ENCODE measurements around the gene ZFP90.

The ZFP90 gene

DNA sequence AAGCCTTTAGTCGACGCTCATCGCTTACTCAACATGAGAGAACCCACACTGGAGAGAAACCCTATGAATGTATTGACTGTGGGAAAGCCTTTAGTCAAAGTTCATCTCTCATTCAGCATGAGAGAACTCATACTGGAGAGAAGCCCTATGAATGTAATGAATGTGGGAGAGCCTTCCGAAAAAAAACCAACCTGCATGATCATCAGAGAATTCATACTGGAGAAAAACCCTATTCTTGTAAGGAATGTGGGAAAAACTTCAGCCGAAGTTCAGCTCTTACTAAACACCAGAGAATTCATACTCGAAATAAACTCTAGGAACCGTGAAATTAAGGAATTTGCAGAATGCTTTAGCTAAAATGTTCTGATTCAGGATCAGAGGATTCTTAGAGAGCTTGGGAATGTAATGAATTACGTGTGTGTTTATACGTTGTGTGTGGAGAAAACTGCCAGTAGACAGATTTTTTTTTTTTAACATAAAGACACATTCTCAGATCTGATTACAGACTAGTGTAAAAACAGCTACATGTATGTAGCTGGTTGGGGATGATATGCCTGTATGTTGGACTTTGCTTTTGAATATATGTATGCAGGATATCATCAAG is 25.4 kb downstream of the ZFP90 start:
- TF ChIP-seq CTBP1 (IDR thresholded peaks at IDR 0.05; ENCODE audit: borderline replicate concordance) (no peak), ARNT (IDR thresholded peaks at IDR 0.05) (no peak), TARDBP (IDR thresholded peaks at IDR 0.05) (no peak), ELF4 (IDR thresholded peaks at IDR 0.05) (no peak), NFRKB (IDR thresholded peaks at IDR 0.05) (no peak), HDGF (IDR thresholded peaks at IDR 0.05; ENCODE audit: borderline replicate concordance) (no peak), BHLHE40 (IDR thresholded peaks at IDR 0.05; ENCODE audit: borderline replicate concordance) (no peak), FOXA1 (IDR thresholded peaks at IDR 0.05) (no peak), ZNF384 (IDR thresholded peaks at IDR 0.05) (no peak), FOXK2 (IDR thresholded peaks at IDR 0.05) (no peak), FOXM1 (IDR thresholded peaks at IDR 0.05; ENCODE audit: borderline replicate concordance) (no peak), SP1 (IDR thresholded peaks at IDR 0.05) (no peak), LEF1 (IDR thresholded peaks at IDR 0.05; ENCODE audit: borderline replicate concordance) (no peak), L3MBTL2 (conservative IDR thresholded peaks at IDR 0.05) (no peak), SUZ12 (IDR thresholded peaks at IDR 0.05) (no peak)
- TF ChIP-seq, protein P1, sequence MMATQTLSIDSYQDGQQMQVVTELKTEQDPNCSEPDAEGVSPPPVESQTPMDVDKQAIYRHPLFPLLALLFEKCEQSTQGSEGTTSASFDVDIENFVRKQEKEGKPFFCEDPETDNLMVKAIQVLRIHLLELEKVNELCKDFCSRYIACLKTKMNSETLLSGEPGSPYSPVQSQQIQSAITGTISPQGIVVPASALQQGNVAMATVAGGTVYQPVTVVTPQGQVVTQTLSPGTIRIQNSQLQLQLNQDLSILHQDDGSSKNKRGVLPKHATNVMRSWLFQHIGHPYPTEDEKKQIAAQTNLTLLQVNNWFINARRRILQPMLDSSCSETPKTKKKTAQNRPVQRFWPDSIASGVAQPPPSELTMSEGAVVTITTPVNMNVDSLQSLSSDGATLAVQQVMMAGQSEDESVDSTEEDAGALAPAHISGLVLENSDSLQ (IDR thresholded peaks at IDR 0.05), result no peak
- POLR2A ChIA-PET, result no interaction called here
- CTCF ChIA-PET, result no interaction called here
- DNase-seq (ENCODE audit: extremely low spot score), result no peak

DNA sequence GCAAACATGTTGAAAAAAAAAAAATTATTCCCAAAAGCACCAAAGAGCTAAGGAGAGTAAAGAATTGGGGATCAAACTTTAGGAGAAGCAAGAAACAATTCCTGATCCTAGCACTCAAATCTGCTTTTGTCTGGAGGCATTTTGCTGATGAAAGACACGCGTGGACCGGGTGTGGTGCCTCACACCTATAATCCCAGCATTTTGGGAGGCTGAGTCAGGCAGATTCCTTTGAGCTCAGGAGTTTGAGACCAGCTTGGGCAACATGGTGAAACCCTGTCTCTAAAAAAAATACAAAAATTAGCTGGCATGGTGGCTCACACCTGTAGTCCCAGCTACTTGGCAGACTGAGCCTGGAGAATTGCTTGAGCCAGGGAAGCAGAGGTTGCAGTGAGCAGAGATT is 35.4 kb downstream of the ZFP90 start:
- DNase-seq (ENCODE audit: extremely low spot score), result no peak
- ChIA-PET CTCF (no interaction called here), POLR2A (no interaction called here)
- TF ChIP-seq FOXA1 (IDR thresholded peaks at IDR 0.05) (no peak), LEF1 (IDR thresholded peaks at IDR 0.05; ENCODE audit: borderline replicate concordance) (no peak), CTBP1 (IDR thresholded peaks at IDR 0.05; ENCODE audit: borderline replicate concordance) (no peak), FOXK2 (IDR thresholded peaks at IDR 0.05) (no peak), NFRKB (IDR thresholded peaks at IDR 0.05) (no peak), HDGF (IDR thresholded peaks at IDR 0.05; ENCODE audit: borderline replicate concordance) (no peak), TARDBP (IDR thresholded peaks at IDR 0.05) (no peak), SP1 (IDR thresholded peaks at IDR 0.05) (no peak)

DNA sequence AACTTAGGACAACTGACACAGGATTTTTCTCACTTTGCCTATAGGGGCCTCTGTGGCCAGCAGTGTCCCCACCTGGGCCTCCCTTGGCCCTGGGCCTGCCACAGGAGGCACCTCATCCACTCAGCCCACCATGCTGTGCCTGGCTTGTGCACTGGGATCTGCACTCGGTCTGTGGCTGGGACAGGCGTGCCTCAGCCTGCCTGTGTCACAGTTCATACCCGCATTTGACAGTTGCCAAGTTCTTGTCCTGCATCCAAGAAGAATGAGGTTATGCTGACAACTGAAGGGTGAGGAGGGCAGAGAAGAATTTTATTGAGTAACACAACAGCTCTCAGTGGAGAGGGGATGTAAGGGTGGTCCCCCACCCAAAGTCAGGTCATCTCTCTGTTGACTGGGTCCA is 36.0 kb downstream of the ZFP90 start:
- DNase-seq (ENCODE audit: extremely low spot score), result no peak
- CTCF ChIA-PET, result no interaction called here
- TF ChIP-seq TARDBP (IDR thresholded peaks at IDR 0.05) (no peak), FOXM1 (IDR thresholded peaks at IDR 0.05; ENCODE audit: borderline replicate concordance) (no peak), BHLHE40 (IDR thresholded peaks at IDR 0.05; ENCODE audit: borderline replicate concordance) (no peak), L3MBTL2 (conservative IDR thresholded peaks at IDR 0.05) (no peak), SUZ12 (IDR thresholded peaks at IDR 0.05) (no peak), FOXA1 (IDR thresholded peaks at IDR 0.05) (no peak)
- POLR2A ChIA-PET, result no interaction called here

DNA sequence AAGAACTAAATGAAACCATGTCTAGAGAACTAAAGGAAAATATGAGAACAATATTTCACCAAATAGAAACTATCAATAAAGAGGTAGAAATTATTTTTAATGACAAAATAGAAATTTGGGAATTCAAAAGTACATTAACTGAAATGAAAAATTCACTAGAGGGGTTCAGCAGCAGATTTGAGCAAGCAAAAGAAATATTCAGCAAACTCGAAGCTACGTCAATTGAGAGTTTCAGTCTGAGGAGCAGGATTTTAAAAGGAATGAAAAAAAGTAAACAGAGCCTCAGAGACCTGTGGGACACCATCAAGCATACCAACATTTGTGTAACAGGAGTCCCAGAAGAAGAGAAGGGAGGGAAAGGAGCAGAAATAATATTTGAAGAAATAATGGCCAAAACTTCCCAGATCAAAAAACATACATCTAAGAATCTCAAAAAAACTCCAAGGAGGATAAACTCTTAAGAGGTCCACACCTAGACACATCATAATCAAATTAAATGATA is 38.3 kb downstream of the ZFP90 start:
- ChIA-PET CTCF (no interaction called here), POLR2A (no interaction called here)
- DNase-seq (ENCODE audit: extremely low spot score), result no peak
- TF ChIP-seq TARDBP (IDR thresholded peaks at IDR 0.05) (no peak), L3MBTL2 (conservative IDR thresholded peaks at IDR 0.05) (no peak), ARNT (IDR thresholded peaks at IDR 0.05) (no peak)

DNA sequence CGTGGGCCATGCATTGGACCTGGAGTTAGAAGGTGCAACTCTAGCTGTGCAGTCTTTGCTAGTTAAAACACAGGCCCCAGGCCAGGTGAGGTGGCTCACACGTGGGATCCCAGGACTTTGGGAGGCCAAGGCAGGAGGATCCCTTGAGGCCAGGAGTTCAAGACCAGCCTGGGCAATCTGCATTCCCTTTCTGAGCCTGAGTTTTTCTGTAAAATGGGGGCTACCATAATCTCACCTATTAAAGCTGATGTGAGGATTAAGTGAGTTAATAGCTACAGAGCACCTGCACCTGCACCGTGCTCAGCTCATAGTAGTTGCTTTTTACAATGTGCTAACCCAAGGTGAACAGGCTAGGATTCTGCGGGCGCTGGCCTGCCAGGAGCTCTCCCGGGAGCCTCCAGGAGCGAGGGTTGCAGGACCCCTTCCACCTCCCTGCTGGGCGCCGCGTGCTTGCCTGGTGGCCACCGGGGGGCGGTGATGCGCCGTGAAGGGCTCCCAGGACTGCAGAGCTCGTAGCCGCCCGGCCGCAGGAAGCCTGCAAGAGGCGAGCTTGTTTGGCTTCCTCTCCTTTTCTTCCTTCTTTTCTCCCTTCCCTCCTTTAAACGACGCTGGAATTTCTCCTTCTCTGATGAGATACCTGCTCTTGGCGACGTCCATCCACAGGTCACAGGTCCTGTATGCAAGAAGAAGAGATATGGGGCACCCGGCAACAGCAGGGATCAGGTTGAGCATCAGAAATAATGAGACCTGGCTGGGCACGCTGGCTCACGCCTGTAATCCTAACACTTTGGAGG is 51.3 kb downstream of the ZFP90 start:
- TF ChIP-seq TARDBP (IDR thresholded peaks at IDR 0.05) (no peak), FOXK2 (IDR thresholded peaks at IDR 0.05) (no peak), SUZ12 (IDR thresholded peaks at IDR 0.05) (no peak), SP1 (IDR thresholded peaks at IDR 0.05) (no peak), FOXA1 (IDR thresholded peaks at IDR 0.05) (no peak), NFRKB (IDR thresholded peaks at IDR 0.05) (no peak), CTBP1 (IDR thresholded peaks at IDR 0.05; ENCODE audit: borderline replicate concordance) (no peak), ELF4 (IDR thresholded peaks at IDR 0.05) (no peak), L3MBTL2 (conservative IDR thresholded peaks at IDR 0.05) (no peak; the same call in 1 of the 2 replicates), ZNF384 (IDR thresholded peaks at IDR 0.05) (no peak)
- ChIA-PET CTCF (interaction anchor here (0.6 to 1.8 kb wide), 26 partner anchors 9 to 1450 kb away, joined by 3 to 8 read pairs (median 4); partner anchors contain the start of genes CDH3 and TANGO6), POLR2A (interaction anchor here (0.6 to 1.0 kb wide), 3 partner anchors 51 to 254 kb away, joined by 3 to 4 read pairs (median 3); partner anchors contain the start of gene ZFP90)
- peak; percentile 88 for DNase-seq (ENCODE audit: extremely low spot score)

DNA sequence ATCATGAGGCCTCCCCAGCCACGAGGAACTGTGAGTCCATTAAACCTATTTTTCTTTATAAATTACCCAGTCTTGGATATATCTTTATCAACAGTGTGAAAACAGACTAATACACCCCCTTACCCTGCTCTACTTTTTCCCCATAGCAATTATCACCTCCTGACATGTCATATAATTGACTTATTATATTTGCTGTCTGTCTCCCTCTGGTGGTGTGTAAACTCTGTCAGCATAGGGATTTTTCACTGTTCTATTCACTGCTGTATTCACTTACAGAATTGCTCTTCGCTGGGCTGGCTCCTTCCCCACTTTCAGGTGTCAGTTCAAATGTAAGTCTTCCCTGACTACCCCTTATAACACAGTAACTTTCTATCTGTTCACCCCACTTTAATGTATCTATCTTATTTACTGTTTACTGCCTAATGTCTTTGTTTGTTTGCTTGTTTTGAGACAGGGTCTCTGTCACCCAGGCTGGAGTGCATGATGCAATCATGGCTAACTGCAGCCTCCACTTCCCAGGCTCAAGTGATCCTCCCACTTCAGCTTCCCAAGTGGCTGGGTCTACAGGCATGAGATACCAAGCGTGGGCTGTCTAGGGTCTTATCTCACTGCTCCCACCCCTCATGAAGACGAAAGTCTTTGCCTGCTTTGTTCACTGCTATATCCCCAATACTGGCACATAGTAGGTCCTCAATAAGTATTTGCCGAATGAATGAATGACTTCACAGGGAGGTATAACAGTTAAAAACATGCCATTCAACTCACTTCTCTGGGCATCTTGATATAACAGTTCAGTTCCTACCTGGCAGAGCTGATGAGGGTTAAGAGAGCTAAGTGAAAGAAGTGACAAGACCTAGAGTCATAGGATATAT is 53.6 kb downstream of the ZFP90 start:
- POLR2A ChIA-PET, result no interaction called here
- DNase-seq (ENCODE audit: extremely low spot score), result no peak
- CTCF ChIA-PET, result interaction anchor here (0.6 kb wide), 3 partner anchors 15 to 250 kb away, joined by 3 to 4 read pairs (median 4); no protein-coding TSS in a partner anchor

More for the DNA sequence above, 53.6 kb downstream of the ZFP90 start:
- TF ChIP-seq ELF4 (IDR thresholded peaks at IDR 0.05), result no peak
- TF ChIP-seq, protein P1 (IDR thresholded peaks at IDR 0.05), result peak; percentile 89
- 0 out of 2 replicates have a peak, but pooled peaks have one; percentile 19 for TF ChIP-seq L3MBTL2 (conservative IDR thresholded peaks at IDR 0.05)

Data from HEK293T (cell line).